G401 (cell line): ENCODE results near the gene NBPF15. TPM values are rescaled to one million over a fixed set of nuclear protein-coding genes. Genes with fewer than 3 reads are reported as not detected.
"Not testable (repeated sequence)": the region's sequence is repeated elsewhere in the genome, so short reads cannot be mapped to it uniquely, and the experiment has no call there.

ENCODE experiments used
- DNase-seq: peaks from one replicate; pipeline ENCODE4 v3.0.0-alpha.2; 2015; ENCODE audit warnings: low spot score
- in situ Hi-C: cut with HindIII; loops from 2 replicates; pipeline ENCODE4 v1.10.0; 2016; ENCODE audit warnings: low sequenced_read_pairs, mixed read lengths
- total RNA-seq: library from RNA; depleted of rRNA; stranded (reverse); fragments of >200 nt; shearing (Covaris generic); gene quantifications from 2 replicates; pipeline ENCODE4 v1.2.3, GENCODE V29; 2014; rRNA removed

Gene NBPF15
- total RNA-seq, 1 experiment from 2014 or later: 20.5 TPM

DNA sequence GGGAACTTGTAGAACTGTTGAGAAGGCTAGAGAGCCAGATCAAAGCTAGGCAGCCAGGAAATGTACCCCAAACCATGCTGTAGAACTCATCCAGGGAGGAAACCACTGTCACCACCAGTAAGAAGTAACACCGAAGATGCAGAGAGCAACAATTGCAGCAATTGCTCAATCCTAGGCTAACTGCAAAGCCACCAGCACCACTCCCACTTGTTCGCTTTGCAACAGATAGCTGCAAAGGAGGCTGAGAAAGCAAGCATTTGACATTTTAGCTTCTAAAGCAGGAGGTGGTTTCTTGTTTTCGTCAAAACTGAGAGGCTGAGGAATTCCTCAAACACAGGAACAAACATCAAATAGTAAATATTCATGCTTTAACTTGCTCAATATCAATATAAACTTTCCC is 89.8 kb downstream of the NBPF15 start:
- DNase-seq, in situ Hi-C loops: not testable (repeated sequence)

Other genes with a start within 250 kb of the NBPF15 start
- gene PPIAL4E, start 88.0 kb downstream of the NBPF15 start, total RNA-seq: not detected in 2 replicates
- not detected in 2 replicates for gene PPIAL4F, start 131.2 kb upstream of the NBPF15 start, total RNA-seq